Naive thymus-derived CD4-positive, alpha-beta T cell (primary cell): Measurements from ENCODE around the gene PLAGL2. TPM values are rescaled to one million over a fixed set of nuclear protein-coding genes. Genes with fewer than 3 reads are reported as not detected.

Source experiments
- ATAC-seq: fragments of 150-1000 bp; cut with Tn5 transposase; 2 replicates; pipeline ENCODE4 v1.10.0; 2021; ENCODE audit warnings: mild to moderate bottlenecking, moderate library complexity
- CTCF ChIA-PET: fragments of 350-600 bp; sonication (Branson Sonifier 250); formaldehyde crosslinking; loops from one replicate; lab custom pipeline; 2021; ENCODE audit warnings: antibody characterized with exemption; lab: Charles Lee
- POLR2A ChIA-PET: fragments of 350-600 bp; sonication (Branson Sonifier 250); formaldehyde crosslinking; loops from one replicate; lab custom pipeline; 2021; ENCODE audit warnings: antibody characterized with exemption, inconsistent platforms; lab: Charles Lee
- DNase-seq, 9 donors: peaks; one replicate each; pipeline versions ENCODE4 v3.0.0 to v3.0.0-alpha.2; 2020 to 2022; ENCODE audit warnings: mixed read lengths in 1 of 9
- H3K27ac ChIP-seq: one replicate; pipeline ENCODE4 v1.7.0; 2013; ENCODE audit warnings: mild to moderate bottlenecking, low read depth, low read length, moderate library complexity
- H3K27me3 ChIP-seq, 2 donors: one replicate each; pipeline ENCODE4 v1.7.0; 2013; ENCODE audit warnings: low read length in 2 of 2, mild to moderate bottlenecking in 2 of 2, moderate library complexity in 2 of 2; ENCODE audit not compliant: control insufficient read depth in 2 of 2, insufficient read depth in 2 of 2
- H3K36me3 ChIP-seq, 3 experiments: 1 replicate in 2 of 3; 2 replicates in 1 of 3; pipeline ENCODE4 v1.7.0; 2013; ENCODE audit warnings: low read length in 3 of 3, mild to moderate bottlenecking in 3 of 3, moderate library complexity in 1 of 3; ENCODE audit not compliant: insufficient read depth in 3 of 3, control insufficient read depth in 2 of 3
- H3K4me1 ChIP-seq, 2 donors: one replicate each; pipeline ENCODE4 v1.7.0; 2013; ENCODE audit warnings: low read length in 2 of 2, mild to moderate bottlenecking in 2 of 2, moderate library complexity in 1 of 2; ENCODE audit not compliant: control insufficient read depth in 2 of 2, insufficient read depth in 2 of 2
- H3K4me3 ChIP-seq: 2 replicates; pipeline ENCODE4 v1.7.0; 2013; ENCODE audit warnings: mild to moderate bottlenecking, low read length
- H3K9me3 ChIP-seq, 3 experiments: 1 replicate in 2 of 3; 2 replicates in 1 of 3; pipeline ENCODE4 v1.7.0; 2013; ENCODE audit warnings: low read length in 3 of 3; ENCODE audit not compliant: control insufficient read depth in 2 of 3
- H3K27ac Mint-ChIP-seq, 9 donors: one replicate each; pipeline ENCODE4 v1.8.0; 2020 to 2022; ENCODE audit warnings: mixed read lengths in 9 of 9, mild to moderate bottlenecking in 8 of 9, moderate library complexity in 5 of 9, inconsistent platforms in 2 of 9
- H3K27me3 Mint-ChIP-seq, 5 donors: one replicate each; pipeline ENCODE4 v1.8.0; 2021 to 2022; ENCODE audit warnings: mixed read lengths in 5 of 5, mild to moderate bottlenecking in 1 of 5
- H3K36me3 Mint-ChIP-seq, 5 donors: one replicate each; pipeline ENCODE4 v1.8.0; 2020 to 2022; ENCODE audit warnings: mixed read lengths in 5 of 5, mild to moderate bottlenecking in 3 of 5, inconsistent platforms in 1 of 5
- H3K4me1 Mint-ChIP-seq, 7 donors: one replicate each; pipeline ENCODE4 v1.8.0; 2020 to 2022; ENCODE audit warnings: mixed read lengths in 7 of 7, mild to moderate bottlenecking in 3 of 7, inconsistent platforms in 1 of 7
- H3K4me3 Mint-ChIP-seq, 10 donors: one replicate each; pipeline ENCODE4 v1.8.0; 2020 to 2022; ENCODE audit warnings: mild to moderate bottlenecking in 10 of 10, mixed read lengths in 10 of 10, moderate library complexity in 6 of 10, inconsistent platforms in 2 of 10
- H3K9me3 Mint-ChIP-seq, 11 donors: one replicate each; pipeline ENCODE4 v1.8.0; 2020 to 2022; ENCODE audit warnings: mixed read lengths in 11 of 11, mild to moderate bottlenecking in 4 of 11, inconsistent platforms in 1 of 11, moderate library complexity in 1 of 11
- intact Hi-C, 2 donors: fragments of 100-400 bp; cut with micrococcal nuclease; formaldehyde crosslinking; loops; one replicate each; pipeline ENCODE4 v1.15.1; 2023
- polyA plus RNA-seq, 2 donors: library from polyadenylated mRNA; unstranded; fragments of 300-500 nt; fragmentation: Illumina TruSeq; gene quantifications; one replicate each; pipeline ENCODE4 v1.2.3, GENCODE V29; 2021
- total RNA-seq, 6 experiments: library from RNA in 5 of 6; stranded (reverse) in 5 of 6; gene quantifications; 1 replicate in 5 of 6; 2 replicates in 1 of 6; pipeline ENCODE4 v1.2.3 and lab custom pipeline; 2021 to 2026

The PLAGL2 gene
- total and polyA plus RNA-seq, 7 experiments from 2014 or later = 3.1 to 30.1 (median 16.4) TPM

DNA sequence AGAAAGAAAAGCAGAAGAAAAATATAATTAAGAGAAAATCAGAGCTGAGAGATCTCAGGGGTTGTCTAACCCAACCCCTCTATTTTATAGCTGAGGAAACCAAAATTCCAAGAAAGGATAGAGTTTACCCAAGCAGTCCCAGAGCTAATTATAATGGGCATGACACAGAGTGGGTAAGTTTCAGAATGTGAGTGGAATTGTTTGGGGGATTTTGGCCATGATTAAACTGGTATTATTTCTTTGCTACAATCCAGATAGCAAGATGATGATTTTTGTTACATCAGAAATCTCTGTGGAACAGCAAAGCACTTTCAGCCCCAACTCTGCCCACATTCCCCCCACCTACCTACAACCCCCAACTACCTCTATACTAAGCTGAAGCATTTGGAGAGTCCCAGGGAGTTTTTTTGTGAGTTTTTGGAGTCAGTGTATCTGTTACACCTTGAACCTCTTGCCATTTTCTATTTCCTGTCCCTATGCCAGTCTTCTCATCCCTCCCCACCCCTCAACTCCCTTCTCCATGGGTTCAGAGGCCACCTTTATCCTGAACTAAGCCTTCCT lies 24.9 kb upstream of the PLAGL2 start:
- no peaks in the 10 kb centered on the region for H3K9me3 ChIP-seq
- POLR2A ChIA-PET = no interaction called here
- Mint-ChIP-seq H3K4me1 (peaks cover 14 to 30% (median 21%) of the 10 kb centered on the region in 7 donors), H3K4me3 (peak overlapping the region in 4 of 10 donors; percentile 1 to 56 (median 22)), H3K9me3 (no peaks in the 10 kb centered on the region), H3K27me3 (no peaks in the 10 kb centered on the region), H3K27ac (peak overlapping the region; percentile 30 to 95 (median 90)), H3K36me3 (peaks cover 0 to 68% (median 34%) of the 10 kb centered on the region in 5 donors)
- peak overlapping the region; percentile 25 for H3K27ac ChIP-seq
- H3K4me1 ChIP-seq = peaks cover 10 to 12% of the 10 kb centered on the region in 2 donors
- intact Hi-C loops = loop anchor here (1.0 to 5.0 kb wide), 3 partner anchors 16 to 45 kb away; partner anchors contain the start of genes PLAGL2 (in 2 of the 2), POFUT1 (in 2 of the 2) and KIF3B (in 1 of the 2)
- H3K36me3 ChIP-seq = peaks cover 0 to 77% (median 0%) of the 10 kb centered on the region in 3 experiments
- no peak overlapping the region for H3K4me3 ChIP-seq
- ATAC-seq = no peak
- no peaks in the 10 kb centered on the region for H3K27me3 ChIP-seq
- CTCF ChIA-PET = interaction anchor here (0.6 to 1.2 kb wide), 2 partner anchors 10 to 12 kb away, joined by 3 read pairs; no protein-coding TSS in a partner anchor
- DNase-seq = no peak

DNA sequence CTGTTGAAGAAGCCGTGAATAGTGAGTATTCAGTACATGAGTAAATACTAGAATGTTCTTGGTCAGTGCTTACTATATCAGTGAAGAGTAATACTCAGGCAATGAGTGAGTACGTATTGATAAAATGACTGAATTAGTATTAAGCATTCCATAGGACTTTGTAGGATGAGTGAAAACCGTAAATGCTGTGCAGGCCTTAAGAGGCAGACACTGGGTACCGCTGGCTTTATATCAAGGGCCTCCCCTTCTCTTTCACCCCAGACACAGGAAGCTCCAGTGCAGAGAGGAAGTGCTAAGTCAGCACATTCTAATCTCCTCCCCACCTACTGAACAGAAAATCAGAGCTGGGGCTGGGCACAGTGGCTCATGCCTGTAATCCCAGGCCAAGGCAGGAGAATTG lies 24.3 kb upstream of the PLAGL2 start:
- ATAC-seq (peak; percentile 85), DNase-seq (peak in 7 of 9 donors; percentile 11 to 46 (median 42))
- Mint-ChIP-seq H3K27ac (peak overlapping the region; percentile 30 to 95 (median 90)), H3K9me3 (no peaks in the 10 kb centered on the region), H3K4me1 (peaks cover 14 to 30% (median 21%) of the 10 kb centered on the region in 7 donors), H3K4me3 (peak overlapping the region in 5 of 10 donors; percentile 1 to 56 (median 48)), H3K36me3 (peaks cover 0 to 65% (median 30%) of the 10 kb centered on the region in 5 donors), H3K27me3 (no peaks in the 10 kb centered on the region)
- no peaks in the 10 kb centered on the region for H3K27me3 ChIP-seq
- intact Hi-C loops = loop anchor here (1.0 to 5.0 kb wide), 3 partner anchors 17 to 45 kb away; partner anchors contain the start of genes PLAGL2 (in 2 of the 2), POFUT1 (in 2 of the 2) and KIF3B (in 1 of the 2)
- no peaks in the 10 kb centered on the region for H3K9me3 ChIP-seq
- POLR2A ChIA-PET = no interaction called here
- H3K4me1 ChIP-seq = peaks cover 10 to 12% of the 10 kb centered on the region in 2 donors
- H3K27ac ChIP-seq = peak overlapping the region; percentile 25
- peaks cover under 1 to 81% (median under 1%) of the 10 kb centered on the region in 3 experiments for H3K36me3 ChIP-seq
- H3K4me3 ChIP-seq = no peak overlapping the region
- CTCF ChIA-PET = interaction anchor here (0.6 to 1.2 kb wide), 3 partner anchors 8 to 13 kb away, joined by 3 read pairs; no protein-coding TSS in a partner anchor

DNA sequence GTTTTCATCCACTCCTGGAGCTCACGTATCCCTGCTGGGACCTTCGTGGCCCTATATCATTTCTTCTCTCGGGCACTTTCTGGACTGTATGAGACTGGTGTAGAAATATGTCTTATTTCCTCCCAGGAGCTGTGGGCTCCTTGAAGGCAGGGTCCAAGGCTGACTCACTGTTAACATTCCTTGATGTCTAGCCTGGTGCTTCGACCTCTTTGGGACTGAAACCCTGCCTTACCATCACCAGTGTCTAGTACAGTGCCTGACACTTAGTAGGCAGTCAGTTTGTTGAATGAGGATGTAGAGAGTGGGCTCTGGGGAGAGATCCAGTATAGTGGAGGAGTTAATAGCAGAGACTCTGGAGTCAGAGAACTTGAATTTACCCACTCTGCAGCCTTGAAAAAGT lies 23.7 kb upstream of the PLAGL2 start:
- ChIA-PET POLR2A (no interaction called here), CTCF (interaction anchor here (0.7 kb wide), 1 partner anchor 9 kb away, joined by 3 read pairs; no protein-coding TSS in a partner anchor)
- Mint-ChIP-seq H3K4me3 (no peak overlapping the region), H3K27me3 (no peaks in the 10 kb centered on the region), H3K4me1 (peaks cover 14 to 30% (median 21%) of the 10 kb centered on the region in 7 donors), H3K27ac (peak overlapping the region; percentile 23 to 95 (median 85)), H3K9me3 (no peaks in the 10 kb centered on the region), H3K36me3 (peaks cover 0 to 71% (median 30%) of the 10 kb centered on the region in 5 donors)
- Histone ChIP-seq H3K4me1 (peaks cover 10 to 12% of the 10 kb centered on the region in 2 donors), H3K4me3 (no peak overlapping the region), H3K27ac (no peak overlapping the region), H3K27me3 (no peaks in the 10 kb centered on the region), H3K36me3 (peaks cover 3 to 76% (median 4%) of the 10 kb centered on the region in 3 experiments), H3K9me3 (no peaks in the 10 kb centered on the region)
- intact Hi-C loops = loop anchor here in 1 of 2 donors (5.0 kb wide), 1 partner anchor 46 kb away; the partner anchor contains the start of gene KIF3B
- DNase-seq (no peak), ATAC-seq (no peak)

DNA sequence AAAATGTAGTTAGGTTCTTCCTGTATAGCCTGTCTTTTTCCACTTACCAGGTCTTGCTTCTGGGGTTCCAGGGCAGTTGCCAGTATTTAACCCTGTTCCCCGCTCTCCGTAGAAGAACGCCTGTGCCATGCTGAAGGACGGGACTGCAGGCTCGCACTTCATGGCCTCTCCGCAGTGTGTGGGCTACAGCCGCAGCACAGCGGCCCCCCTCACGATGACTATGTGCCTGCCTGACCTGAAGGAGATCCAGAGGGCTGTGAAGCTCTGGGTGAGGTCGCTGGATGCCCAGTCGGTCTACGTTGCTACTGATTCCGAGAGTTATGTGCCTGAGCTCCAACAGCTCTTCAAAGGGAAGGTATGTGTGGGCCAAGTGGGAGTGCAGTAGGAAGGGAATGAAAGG lies 23.2 kb upstream of the PLAGL2 start:
- no peak for ATAC-seq

DNA sequence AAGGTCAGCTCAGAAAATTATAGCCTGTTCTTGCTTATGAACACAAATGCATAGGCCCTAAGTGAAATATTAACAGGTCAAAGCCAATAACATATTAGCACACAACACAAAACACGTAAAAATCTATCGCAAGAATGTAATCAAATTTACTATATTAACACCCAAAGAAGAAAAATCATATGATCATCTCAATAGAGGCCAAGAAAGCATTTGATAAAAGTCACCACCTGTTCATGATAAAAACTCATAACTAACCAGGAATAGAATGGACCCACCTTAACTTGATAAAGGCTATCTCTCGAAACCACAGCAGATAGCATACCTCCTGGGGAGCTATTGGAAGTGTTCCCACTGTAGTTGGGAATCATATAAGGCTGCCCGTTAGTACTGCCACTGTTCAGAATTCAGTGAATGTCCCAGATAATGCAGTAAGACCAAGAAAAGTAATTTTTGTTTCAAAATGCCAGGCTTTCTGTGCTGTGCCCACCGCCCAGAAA lies 21.8 kb upstream of the PLAGL2 start:
- H3K9me3 Mint-ChIP-seq = no peaks in the 10 kb centered on the region
- ChIA-PET CTCF (no interaction called here), POLR2A (no interaction called here)
- peaks cover 14 to 34% (median 21%) of the 10 kb centered on the region in 7 donors for H3K4me1 Mint-ChIP-seq
- Histone ChIP-seq H3K4me3 (no peak overlapping the region), H3K36me3 (peaks cover 3 to 65% (median 4%) of the 10 kb centered on the region in 3 experiments), H3K4me1 (peaks cover 10 to 12% of the 10 kb centered on the region in 2 donors), H3K9me3 (no peaks in the 10 kb centered on the region), H3K27ac (no peak overlapping the region), H3K27me3 (no peaks in the 10 kb centered on the region)
- H3K36me3 Mint-ChIP-seq = peaks cover 5 to 60% (median 29%) of the 10 kb centered on the region in 5 donors
- DNase-seq (no peak), ATAC-seq (no peak)
- no peaks in the 10 kb centered on the region for H3K27me3 Mint-ChIP-seq
- peak overlapping the region in 2 of 9 donors; percentile 1 to 17 for H3K27ac Mint-ChIP-seq
- intact Hi-C loops = no loop called here
- no peak overlapping the region for H3K4me3 Mint-ChIP-seq

More for the DNA sequence above, 23.2 kb upstream of the PLAGL2 start:
- no peak overlapping the region for H3K4me3 Mint-ChIP-seq
- Histone ChIP-seq H3K36me3 (peaks cover 3 to 73% (median 4%) of the 10 kb centered on the region in 3 experiments), H3K27me3 (no peaks in the 10 kb centered on the region), H3K27ac (no peak overlapping the region), H3K9me3 (no peaks in the 10 kb centered on the region), H3K4me1 (peaks cover 10 to 12% of the 10 kb centered on the region in 2 donors), H3K4me3 (no peak overlapping the region)
- peak overlapping the region in 6 of 9 donors; percentile 33 to 94 (median 77) for H3K27ac Mint-ChIP-seq
- DNase-seq = no peak
- intact Hi-C loops = loop anchor here in 1 of 2 donors (5.0 kb wide), 1 partner anchor 47 kb away; the partner anchor contains the start of gene KIF3B
- H3K9me3 Mint-ChIP-seq = no peaks in the 10 kb centered on the region
- POLR2A ChIA-PET = interaction anchor here (0.6 to 0.7 kb wide), 2 partner anchors 56 to 565 kb away, joined by 3 to 4 read pairs; no protein-coding TSS in a partner anchor
- CTCF ChIA-PET = no interaction called here
- no peaks in the 10 kb centered on the region for H3K27me3 Mint-ChIP-seq
- peaks cover 14 to 31% (median 21%) of the 10 kb centered on the region in 7 donors for H3K4me1 Mint-ChIP-seq
- H3K36me3 Mint-ChIP-seq = peaks cover 0 to 68% (median 30%) of the 10 kb centered on the region in 5 donors

DNA sequence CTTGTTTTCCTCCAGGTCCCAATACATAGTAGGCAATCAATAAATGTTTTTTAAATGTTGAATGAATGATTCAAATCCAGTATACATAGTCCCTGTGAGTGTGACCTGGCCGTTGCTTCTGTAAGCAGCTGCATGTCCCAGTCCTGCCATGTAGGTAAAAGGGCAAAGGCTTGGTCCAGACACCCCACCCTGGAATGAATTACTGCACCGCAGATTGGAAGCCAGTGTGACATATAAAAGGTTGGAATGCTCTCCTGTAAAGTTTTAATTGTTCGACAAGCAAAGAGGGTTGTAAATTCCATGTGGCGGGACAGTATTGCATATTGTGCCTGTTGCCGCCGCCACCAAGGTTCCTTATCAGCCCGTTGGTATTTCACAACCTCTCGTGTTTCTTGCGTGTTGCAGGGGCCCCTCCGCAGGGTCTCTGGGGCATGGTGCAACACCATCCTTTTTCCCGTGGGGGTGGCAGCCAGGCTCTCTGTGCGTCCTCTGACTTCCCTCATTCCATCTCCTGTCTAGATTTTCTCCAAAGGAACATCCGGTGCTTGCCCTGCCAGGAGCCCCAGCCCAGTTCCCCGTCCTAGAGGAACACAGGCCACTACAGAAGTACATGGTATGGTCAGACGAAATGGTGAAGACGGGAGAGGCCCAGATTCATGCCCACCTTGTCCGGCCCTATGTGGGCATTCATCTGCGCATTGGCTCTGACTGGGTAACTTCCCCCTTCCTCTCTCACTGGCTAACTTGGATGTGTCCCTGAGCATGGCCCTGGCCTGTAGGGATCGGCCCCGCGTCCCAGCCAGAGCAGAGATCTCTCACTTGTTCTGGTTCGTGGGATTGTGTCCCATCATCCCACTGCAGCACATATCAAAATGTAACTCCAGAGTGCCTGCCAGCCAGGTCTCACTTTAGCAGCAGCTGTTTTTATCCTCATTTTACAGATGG lies 20.5 kb upstream of the PLAGL2 start:
- Histone ChIP-seq H3K4me1 (peaks cover 10 to 11% of the 10 kb centered on the region in 2 donors), H3K4me3 (no peak overlapping the region)
- H3K27ac Mint-ChIP-seq = no peak overlapping the region

More for the DNA sequence above, 20.5 kb upstream of the PLAGL2 start:
- no peaks in the 10 kb centered on the region for H3K27me3 Mint-ChIP-seq
- Histone ChIP-seq H3K36me3 (peaks cover 3 to 61% (median 8%) of the 10 kb centered on the region in 3 experiments), H3K27me3 (no peaks in the 10 kb centered on the region), H3K27ac (no peak overlapping the region), H3K9me3 (no peaks in the 10 kb centered on the region)
- intact Hi-C loops = no loop called here
- peaks cover 5 to 52% (median 20%) of the 10 kb centered on the region in 5 donors for H3K36me3 Mint-ChIP-seq
- ChIA-PET POLR2A (no interaction called here), CTCF (no interaction called here)
- DNase-seq (no peak), ATAC-seq (no peak)
- H3K9me3 Mint-ChIP-seq = no peaks in the 10 kb centered on the region
- peaks cover 14 to 28% (median 20%) of the 10 kb centered on the region in 7 donors for H3K4me1 Mint-ChIP-seq
- H3K4me3 Mint-ChIP-seq = no peak overlapping the region
